ENCODE data around the gene CRABP2.
A peak's percentile ranks its signal among the peaks of the same experiment; 100 is the strongest.

DNA sequence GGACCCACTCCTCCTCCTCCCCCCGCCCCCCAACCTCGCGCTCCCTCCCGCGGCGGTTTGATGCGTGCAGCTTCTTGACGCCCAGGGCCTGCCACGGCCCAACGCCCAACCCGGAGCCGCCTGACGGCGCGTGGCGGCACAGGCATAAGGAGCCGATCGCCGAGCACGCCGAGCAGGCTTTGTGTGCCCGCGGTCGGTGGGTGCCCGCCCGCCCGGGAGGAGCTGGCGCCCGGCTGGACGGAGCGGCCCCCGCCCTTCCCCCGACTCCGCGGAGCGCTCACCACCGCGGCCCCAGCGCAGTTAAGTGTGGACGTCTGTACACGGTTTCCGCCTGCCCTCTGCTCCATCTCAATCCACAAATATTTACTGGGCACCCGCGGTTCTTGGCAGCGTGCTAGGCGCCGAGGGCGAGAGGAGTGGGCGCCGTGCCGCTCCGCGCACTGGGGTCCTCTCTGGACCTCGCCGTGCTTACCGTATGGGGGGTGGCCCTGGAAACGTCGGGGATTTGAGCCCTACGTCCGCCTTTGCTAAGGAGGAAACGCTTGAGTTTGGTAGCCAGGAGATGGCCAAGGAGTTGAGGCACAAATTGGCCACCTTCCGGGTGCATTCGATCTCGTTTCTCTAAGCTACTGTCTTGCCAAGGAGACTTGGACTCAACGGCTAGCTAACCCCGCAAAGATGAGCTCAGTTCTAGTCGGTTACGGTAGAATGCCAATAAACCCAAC, 46.5 kb upstream of the CRABP2 start:
- TF ChIP-seq, protein P1, sequence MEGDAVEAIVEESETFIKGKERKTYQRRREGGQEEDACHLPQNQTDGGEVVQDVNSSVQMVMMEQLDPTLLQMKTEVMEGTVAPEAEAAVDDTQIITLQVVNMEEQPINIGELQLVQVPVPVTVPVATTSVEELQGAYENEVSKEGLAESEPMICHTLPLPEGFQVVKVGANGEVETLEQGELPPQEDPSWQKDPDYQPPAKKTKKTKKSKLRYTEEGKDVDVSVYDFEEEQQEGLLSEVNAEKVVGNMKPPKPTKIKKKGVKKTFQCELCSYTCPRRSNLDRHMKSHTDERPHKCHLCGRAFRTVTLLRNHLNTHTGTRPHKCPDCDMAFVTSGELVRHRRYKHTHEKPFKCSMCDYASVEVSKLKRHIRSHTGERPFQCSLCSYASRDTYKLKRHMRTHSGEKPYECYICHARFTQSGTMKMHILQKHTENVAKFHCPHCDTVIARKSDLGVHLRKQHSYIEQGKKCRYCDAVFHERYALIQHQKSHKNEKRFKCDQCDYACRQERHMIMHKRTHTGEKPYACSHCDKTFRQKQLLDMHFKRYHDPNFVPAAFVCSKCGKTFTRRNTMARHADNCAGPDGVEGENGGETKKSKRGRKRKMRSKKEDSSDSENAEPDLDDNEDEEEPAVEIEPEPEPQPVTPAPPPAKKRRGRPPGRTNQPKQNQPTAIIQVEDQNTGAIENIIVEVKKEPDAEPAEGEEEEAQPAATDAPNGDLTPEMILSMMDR (IDR thresholded peaks at IDR 0.05): no peak
- TF ChIP-seq EZH2 (IDR thresholded peaks at IDR 0.05): peak; percentile 44
